A549 (cell line): Measurements from ENCODE around the gene ARPC5L. TPM values are rescaled to one million over a fixed set of nuclear protein-coding genes. Genes with fewer than 3 reads are reported as not detected.

Source experiments
- ATAC-seq, 2 experiments: fragments of 200-7000 bp in 1 of 2; fragments of >200 bp in 1 of 2; cut with Nextera tagmentation in 1 of 2; cut with Tn5 transposase in 1 of 2; 3 replicates each; pipeline versions ENCODE4 v1.8.0 to v1.9.1; 2018 to 2020; ENCODE audit warnings: mild to moderate bottlenecking in 1 of 2, moderate library complexity in 1 of 2
- CTCF ChIA-PET: fragments of 300-600 bp; sonication (Branson Sonifier 250); formaldehyde crosslinking; extraction: SDS; loops from one replicate; lab custom pipeline; 2021; ENCODE audit warnings: antibody characterized with exemption, inconsistent platforms; lab: Yijun Ruan, JAX
- POLR2A ChIA-PET: fragments of 350-600 bp; formaldehyde crosslinking; extraction: SDS; loops from one replicate; lab custom pipeline; 2021; ENCODE audit warnings: antibody characterized with exemption, inconsistent platforms; lab: Yijun Ruan, JAX
- DNase-seq, 2 experiments: peaks; one replicate each; pipeline versions ENCODE4 v3.0.0 to v3.0.0-alpha.2; 2011 to 2016; ENCODE audit warnings: low read depth in 1 of 2, low spot score in 1 of 2
- FAIRE-seq: peaks from 2 replicates; lab custom pipeline; 2011; peaks lifted over from hg19 to GRCh38; lab: Jason Lieb, UNC
- H3K27ac ChIP-seq, 2 experiments: fragments of >200 bp; sonication (Bioruptor Twin); formaldehyde crosslinking; 3 replicates each; pipeline ENCODE4 v1.5.1; 2016 to 2017
- H3K4me1 ChIP-seq: fragments of >200 bp; sonication (Bioruptor Twin); formaldehyde crosslinking; 3 replicates; pipeline ENCODE4 v1.6.1; 2016
- H3K4me2 ChIP-seq: fragments of >200 bp; sonication (Bioruptor Twin); formaldehyde crosslinking; 3 replicates; pipeline ENCODE4 v1.6.1; 2016
- H3K4me3 ChIP-seq: fragments of >200 bp; sonication (Bioruptor Twin); formaldehyde crosslinking; 3 replicates; pipeline ENCODE4 v1.5.1; 2016
- H3K9me3 ChIP-seq: fragments of >200 bp; sonication (Bioruptor Twin); formaldehyde crosslinking; 3 replicates; pipeline ENCODE4 v1.6.1; 2016
- BCL3 ChIP-seq: fragments of >200 bp; sonication (Bioruptor Twin); formaldehyde crosslinking; IDR thresholded peaks from 3 replicates; pipeline ENCODE4 v1.6.1; 2016
- CBX2 ChIP-seq: fragments of 200-600 bp; sonication (generic); IDR thresholded peaks from 2 replicates; pipeline ENCODE4 v1.6.1; 2016; ENCODE audit warnings: low read depth, mild to moderate bottlenecking, borderline replicate concordance
- CEBPB ChIP-seq, 2 experiments: fragments of >200 bp in 1 of 2; sonication (Bioruptor Twin) in 1 of 2; formaldehyde crosslinking in 1 of 2; IDR thresholded peaks; 2 replicates each; pipeline ENCODE4 v1.6.1; 2012 to 2016
- CHD4 ChIP-seq: fragments of 200-600 bp; sonication (generic); IDR thresholded peaks from 2 replicates; pipeline ENCODE4 v1.6.1; 2016; ENCODE audit warnings: antibody characterized with exemption, mild to moderate bottlenecking, borderline replicate concordance
- CTCF ChIP-seq: fragments of >200 bp; sonication (Bioruptor Twin); formaldehyde crosslinking; IDR thresholded peaks from 3 replicates; pipeline ENCODE4 v1.5.1; 2016
- EHF ChIP-seq: fragments of 250-450 bp; sonication (Bioruptor Pico); IDR thresholded peaks from 2 replicates; pipeline ENCODE4 v1.5.0; 2020; ENCODE audit warnings: mild to moderate bottlenecking
- EHMT2 ChIP-seq: fragments of 200-600 bp; sonication (generic); IDR thresholded peaks from 2 replicates; pipeline ENCODE4 v1.6.1; 2016; ENCODE audit warnings: antibody characterized with exemption, low read depth, mild to moderate bottlenecking, moderate library complexity
- ESRRA ChIP-seq: fragments of 150-350 bp; IDR thresholded peaks from 2 replicates; pipeline ENCODE4 v1.6.1; 2014; ENCODE audit warnings: mild to moderate bottlenecking, low read length, borderline replicate concordance
- FOSB ChIP-seq: fragments of 250-450 bp; sonication (Bioruptor Pico); IDR thresholded peaks from 2 replicates; pipeline ENCODE4 v1.5.0; 2020; ENCODE audit warnings: mild to moderate bottlenecking, moderate library complexity
- FOSL2 ChIP-seq, 2 experiments: fragments of 450-650 bp in 1 of 2; fragments of >200 bp in 1 of 2; sonication (Bioruptor Twin) in 1 of 2; formaldehyde crosslinking; IDR thresholded peaks; 2 replicates each; pipeline versions ENCODE4 v1.5.0 to v1.6.1; 2016 to 2020; ENCODE audit warnings: mild to moderate bottlenecking in 1 of 2, moderate library complexity in 1 of 2
- GATA3 ChIP-seq: IDR thresholded peaks from 2 replicates; pipeline ENCODE4 v1.6.1; 2012; ENCODE audit warnings: borderline replicate concordance
- HEYL ChIP-seq: fragments of 250-450 bp; sonication (Bioruptor Pico); IDR thresholded peaks from 2 replicates; pipeline ENCODE4 v1.8.0; 2021; ENCODE audit warnings: mild to moderate bottlenecking, moderate library complexity
- HOXB13 ChIP-seq: fragments of 250-450 bp; sonication (Bioruptor Pico); IDR thresholded peaks from 2 replicates; pipeline ENCODE4 v1.5.0; 2020; ENCODE audit warnings: low read depth, mild to moderate bottlenecking, moderate library complexity
- HOXB5 ChIP-seq: fragments of 250-450 bp; sonication (Bioruptor Pico); IDR thresholded peaks from 2 replicates; pipeline ENCODE4 v1.5.0; 2020; ENCODE audit warnings: mild to moderate bottlenecking, moderate library complexity
- JUN ChIP-seq, 2 experiments: fragments of >200 bp; sonication (Bioruptor Twin); formaldehyde crosslinking; IDR thresholded peaks; 2 replicates in 1 of 2; 3 replicates in 1 of 2; pipeline ENCODE4 v1.6.1; 2016 to 2017
- KDM1A ChIP-seq: fragments of 200-600 bp; sonication (generic); IDR thresholded peaks from 2 replicates; pipeline ENCODE4 v1.6.1; 2016; ENCODE audit warnings: low read depth, mild to moderate bottlenecking
- KDM5A ChIP-seq: fragments of 200-600 bp; sonication (generic); IDR thresholded peaks from 2 replicates; pipeline ENCODE4 v1.6.1; 2016; ENCODE audit warnings: antibody characterized with exemption, mild to moderate bottlenecking
- MAFK ChIP-seq: fragments of 450-650 bp; IDR thresholded peaks from 2 replicates; pipeline ENCODE4 v1.6.1; 2014; ENCODE audit not compliant: partially characterized antibody
- MAX ChIP-seq: IDR thresholded peaks from 2 replicates; pipeline ENCODE4 v1.6.1; 2012
- MYC ChIP-seq: IDR thresholded peaks from 2 replicates; pipeline ENCODE4 v1.6.1; 2012; ENCODE audit warnings: mild to moderate bottlenecking, inconsistent platforms, low read length, improper control_type of control experiment, borderline replicate concordance
- NFE2L2 ChIP-seq: fragments of 150-350 bp; conservative IDR thresholded peaks from 2 replicates; pipeline ENCODE4 v1.6.1; 2014; ENCODE audit warnings: low read length
- NPAS2 ChIP-seq: fragments of 250-450 bp; sonication (Bioruptor Pico); IDR thresholded peaks from 2 replicates; pipeline ENCODE4 v1.8.0; 2022; ENCODE audit warnings: mild to moderate bottlenecking, moderate library complexity, borderline replicate concordance
- NR3C1 ChIP-seq: fragments of >200 bp; sonication (Bioruptor Twin); formaldehyde crosslinking; IDR thresholded peaks from 3 replicates; pipeline ENCODE4 v1.6.1; 2017
- PBX3 ChIP-seq: IDR thresholded peaks from 2 replicates; pipeline ENCODE4 v1.6.1; 2012
- PHF8 ChIP-seq: fragments of 200-600 bp; sonication (generic); IDR thresholded peaks from 2 replicates; pipeline ENCODE4 v1.6.1; 2016; ENCODE audit warnings: low read depth, mild to moderate bottlenecking, antibody characterized with exemption, moderate library complexity, borderline replicate concordance
- POLR2A ChIP-seq: IDR thresholded peaks from 2 replicates; pipeline ENCODE4 v1.6.1; 2012; ENCODE audit warnings: mild to moderate bottlenecking, low read length
- RNF2 ChIP-seq: fragments of 200-600 bp; sonication (generic); IDR thresholded peaks from 2 replicates; pipeline ENCODE4 v1.6.1; 2016; ENCODE audit warnings: low read depth, mild to moderate bottlenecking, antibody characterized with exemption, moderate library complexity, borderline replicate concordance
- TFCP2L1 ChIP-seq: fragments of 250-450 bp; sonication (Bioruptor Pico); IDR thresholded peaks from 2 replicates; pipeline ENCODE4 v1.5.0; 2021; ENCODE audit warnings: mild to moderate bottlenecking
- ZNF302 ChIP-seq: fragments of 250-450 bp; sonication (Bioruptor Pico); IDR thresholded peaks from 2 replicates; pipeline ENCODE4 v1.9.0; 2021; ENCODE audit warnings: inconsistent platforms, mild to moderate bottlenecking, moderate library complexity
- WGBS: methylation state at CpG from one replicate; pipeline ENCODE4 v1.1.6; 2017; ENCODE audit errors: missing lambda C conversion rate; 5-methylcytosine and 5-hydroxymethylcytosine counted together
- polyA plus RNA-seq, 4 experiments: library from polyadenylated mRNA; depleted of rRNA in 3 of 4; stranded (reverse); fragments of >200 nt; fragmentation: RNase III in 1 of 4; extraction: RNeasy Plus Mini Kit Qiagen cat#74134 plus additional on column Dnase treatment in 1 of 4; gene quantifications; 2 replicates in 3 of 4; 3 replicates in 1 of 4; pipeline ENCODE4 v1.2.3, GENCODE V29; 2011 to 2017

Gene ARPC5L
- polyA plus RNA-seq, 2 of the 4 experiments (the other 2 are of a cell fraction), result 59.4 to 62.8 TPM

DNA sequence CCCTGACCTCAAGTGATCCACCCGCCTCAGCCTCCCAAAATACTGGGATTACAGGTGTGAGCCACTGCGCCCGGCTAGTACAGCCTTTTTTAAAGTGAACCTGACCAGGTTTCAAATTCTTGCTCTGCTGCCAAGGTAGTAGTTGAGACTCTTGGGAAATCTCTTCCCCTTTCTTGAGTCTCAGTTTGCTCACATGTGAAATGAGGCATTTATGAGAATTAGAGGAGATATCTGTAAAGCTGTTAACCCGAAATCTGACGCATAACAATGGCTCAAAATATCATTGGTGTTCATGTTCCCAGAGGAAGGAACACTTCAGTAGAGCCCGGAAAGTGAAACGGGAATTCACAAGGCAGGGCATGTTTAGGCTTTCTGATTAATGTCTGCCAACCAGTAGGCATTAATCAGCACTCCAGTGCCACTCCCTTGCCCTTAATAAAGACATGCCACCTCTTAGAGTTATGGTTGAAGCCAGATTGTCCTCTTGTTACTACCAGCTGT lies 1.5 kb downstream of the ARPC5L start:
- Histone ChIP-seq H3K4me1 (peaks cover 41% of the 10 kb centered on the region), H3K27ac (peak overlapping the region in 1 of 2 experiments; percentile 93; a peak in 3 of 6 replicates)
- DNase-seq, result no peak
- TF ChIP-seq GATA3, result no peak
- TF ChIP-seq RNF2, result no peak
- no peak for TF ChIP-seq NPAS2 (CRISPR knock-in tag)
- no peak for TF ChIP-seq HOXB13
- TF ChIP-seq PHF8, result no peak
- no peak for TF ChIP-seq EHF (CRISPR knock-in tag)
- TF ChIP-seq MAFK, result no peak
- TF ChIP-seq CBX2, result no peak
- TF ChIP-seq, all 56 proteins: peak for 0
- no peak for FAIRE-seq
- no peak for ATAC-seq
- ChIA-PET POLR2A (interaction anchor here (1.2 to 1.4 kb wide), 2 partner anchors 14 to 86 kb away, joined by 4 to 9 read pairs; partner anchors contain the start of gene OLFML2A), CTCF (interaction anchor here (1.3 to 43.0 kb wide), 4 partner anchors 12 to 77 kb away, joined by 3 to 2512 read pairs (median 44); partner anchors contain the start of genes NR6A1, OLFML2A and WDR38)
- no peak overlapping the region for H3K4me3 ChIP-seq
- H3K4me2 ChIP-seq, result peak overlapping the region; percentile 80; the same call in 1 of the 3 replicates
- WGBS, result 83% methylated on average over 7 of the region's 7 CpGs
- no peaks in the 10 kb centered on the region for H3K9me3 ChIP-seq

DNA sequence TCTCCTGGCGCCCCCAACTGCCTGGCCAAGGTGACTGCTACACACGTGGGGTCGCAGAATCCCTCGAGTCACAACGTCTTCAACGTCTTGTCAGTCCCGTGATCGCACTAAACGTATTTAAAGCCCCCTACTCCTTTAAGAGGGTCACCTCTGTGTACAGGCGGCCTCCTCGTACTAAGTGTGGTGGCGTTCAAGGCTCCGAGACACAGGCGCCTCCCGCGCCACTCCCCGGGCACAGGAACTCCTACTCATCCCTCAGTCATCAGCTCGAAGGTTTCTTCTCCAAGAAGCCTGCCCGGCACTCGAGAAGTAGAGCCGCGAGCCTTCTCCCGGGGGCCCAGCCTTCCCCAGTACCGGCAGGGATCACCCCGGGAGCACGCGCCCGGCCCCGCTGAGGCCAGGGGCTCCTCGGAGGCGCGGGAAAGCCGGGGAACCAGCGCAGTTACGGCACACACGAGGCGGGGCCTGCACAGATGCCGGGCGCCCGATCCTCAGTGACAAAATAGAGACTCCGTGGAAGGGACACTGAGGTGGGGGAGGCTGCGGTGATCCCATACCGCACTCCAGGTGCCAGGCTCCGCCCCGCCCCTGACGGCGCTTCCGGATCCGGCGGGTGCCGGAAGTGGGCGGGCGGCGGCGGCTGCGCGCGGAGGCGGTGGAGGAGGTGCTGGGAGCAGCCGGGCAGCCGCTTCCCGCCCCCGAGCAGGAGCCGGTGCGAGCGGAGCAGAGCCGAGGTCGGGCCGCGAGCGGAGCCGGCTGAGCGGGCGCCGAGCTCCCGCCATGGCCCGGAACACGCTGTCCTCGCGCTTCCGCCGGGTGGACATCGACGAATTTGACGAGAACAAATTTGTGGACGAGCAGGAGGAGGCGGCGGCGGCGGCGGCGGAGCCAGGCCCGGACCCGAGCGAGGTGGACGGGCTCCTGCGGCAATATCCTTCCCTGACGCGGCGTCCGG lies 6.9 kb downstream of the ARPC5L start:
- POLR2A ChIA-PET, result interaction anchor here (1.0 to 1.3 kb wide), 3 partner anchors 8 to 91 kb away, joined by 3 read pairs; partner anchors contain the start of genes OLFML2A and RPL35
- 1% methylated on average over 73 of the region's 101 CpGs for WGBS
- CTCF ChIA-PET, result interaction anchor here (0.7 to 1.8 kb wide), 4 partner anchors 12 to 91 kb away, joined by 3 to 7 read pairs (median 3); partner anchors contain the start of genes OLFML2A and WDR38
- peak overlapping the region; percentile 98 to 100 for H3K27ac ChIP-seq
- FAIRE-seq, result no peak
- peak; percentile 84 to 95 for DNase-seq
- peak overlapping the region; percentile 97 for H3K4me2 ChIP-seq
- peaks cover 38% of the 10 kb centered on the region; the same call in 2 of the 3 replicates for H3K4me1 ChIP-seq
- ATAC-seq, result peak; percentile 94 to 95
- peak overlapping the region; percentile 100 for H3K4me3 ChIP-seq
- H3K9me3 ChIP-seq, result no peaks in the 10 kb centered on the region
- TF ChIP-seq HOXB5 (CRISPR knock-in tag) (no peak), EHMT2 (no peak), MAX (peak; percentile 71), FOSL2 (IDR thresholded peaks at IDR 0.05) (no peak), FOSL2 (CRISPR knock-in tag; IDR thresholded peaks at IDR 0.05) (no peak; the same call in 1 of the 2 replicates), HEYL (CRISPR knock-in tag) (no peak), NR3C1 (no peak), CEBPB (IDR thresholded peaks at IDR 0.05) (no peak), FOSB (no peak), POLR2A (peak; percentile 78), CTCF (peak; percentile 35; the same call in 1 of the 3 replicates), KDM1A (no peak), BCL3 (peak; percentile 86), PBX3 (0 out of 2 replicates have a peak, but pooled peaks have one; percentile 50), MYC (0 out of 2 replicates have a peak, but pooled peaks have one; percentile 36), PHF8 (peak; percentile 48; the same call in 1 of the 2 replicates), ZNF302 (no peak), KDM5A (no peak), JUN (IDR thresholded peaks at IDR 0.05) (peak; percentile 95 to 96), TFCP2L1 (CRISPR knock-in tag) (0 out of 2 replicates have a peak, but pooled peaks have one; percentile 60), NFE2L2 (no peak), ESRRA (no peak), CHD4 (no peak)
